Neuron (in vitro differentiated cells): ENCODE data around the gene SLC12A5.
"Not testable (repeated sequence)": the region's sequence is repeated elsewhere in the genome, so short reads cannot be mapped to it uniquely, and the experiment has no call there.

Source experiments
- H2AFZ ChIP-seq: one replicate; pipeline ENCODE4 v1.6.1; 2013; ENCODE audit warnings: low read depth, mild to moderate bottlenecking, inconsistent platforms, low read length, moderate library complexity
- H3K27me3 ChIP-seq: one replicate; pipeline ENCODE4 v1.6.1; 2013; ENCODE audit warnings: low read length; ENCODE audit not compliant: insufficient read depth
- H3K36me3 ChIP-seq: one replicate; pipeline ENCODE4 v1.6.1; 2013; ENCODE audit warnings: low read length; ENCODE audit not compliant: insufficient read depth
- H3K4me1 ChIP-seq: one replicate; pipeline ENCODE4 v1.6.1; 2013; ENCODE audit warnings: low read length; ENCODE audit not compliant: insufficient read depth
- H3K4me3 ChIP-seq: 2 replicates; pipeline ENCODE4 v1.5.1; 2013; ENCODE audit warnings: mild to moderate bottlenecking, low read length, moderate library complexity
- H3K9me3 ChIP-seq: one replicate; pipeline ENCODE4 v1.6.1; 2013; ENCODE audit warnings: low read length

The SLC12A5 gene

GRCh38 chr20:46028772-46029371 lies at the start of gene SLC12A5:
Gene SLC12A5, plus strand, starts transcription at chr20:46029215. Its CDS starts 130 bp downstream, at chr20:46029345.
- H3K36me3 ChIP-seq: no peaks in the 10 kb centered on the region
- H3K9me3 ChIP-seq: no peaks in the 10 kb centered on the region
- peaks cover 33% of the 10 kb centered on the region for H3K27me3 ChIP-seq
- H3K4me3 ChIP-seq: peak within 1 kb of the TSS; percentile 5
- H3K4me1 ChIP-seq: peaks cover 27% of the 10 kb centered on the region
- H2AFZ ChIP-seq: no peak within 1 kb of the TSS

GRCh38 chr20:45981261-45981660 lies 47.8 kb upstream of the SLC12A5 start:
- Histone ChIP-seq H3K9me3 (no peaks in the 10 kb centered on the region), H3K4me3 (no peak overlapping the region), H3K36me3 (no peaks in the 10 kb centered on the region), H3K27me3 (peaks cover 2% of the 10 kb centered on the region), H3K4me1 (no peaks in the 10 kb centered on the region), H2AFZ (no peak overlapping the region)

- no peaks in the 10 kb centered on the region for H3K9me3 ChIP-seq
- no peaks in the 10 kb centered on the region for H3K36me3 ChIP-seq
- H3K4me1 ChIP-seq: no peaks in the 10 kb centered on the region
- no peak overlapping the region for H3K4me3 ChIP-seq
- no peak overlapping the region for H2AFZ ChIP-seq
- H3K27me3 ChIP-seq: peaks cover 2% of the 10 kb centered on the region
Measured at GRCh38 chr20:45983279-45983743, 45.7 kb upstream of the SLC12A5 start.

DNA sequence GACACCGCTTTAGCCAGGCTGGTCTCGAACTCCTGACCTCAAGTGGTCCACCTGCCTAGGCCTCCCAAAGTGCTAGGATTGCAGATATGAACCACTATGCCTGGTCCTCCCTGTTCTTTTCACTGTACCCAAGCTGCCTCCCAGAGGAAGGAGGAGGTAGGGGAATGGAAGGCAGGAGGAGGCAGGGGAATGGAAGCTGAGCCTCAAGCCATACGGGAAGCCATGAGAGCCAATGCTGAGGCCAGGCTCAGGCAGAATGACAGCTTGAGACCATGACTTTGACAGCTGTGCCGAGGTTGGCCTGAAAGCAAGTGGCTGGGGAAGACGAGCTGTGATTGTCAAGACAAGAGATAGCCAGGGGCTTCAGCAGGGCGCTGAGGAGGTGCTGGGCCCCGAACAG lies 43.4 kb upstream of the SLC12A5 start:
- H2AFZ ChIP-seq: no peak overlapping the region
- H3K36me3 ChIP-seq: no peaks in the 10 kb centered on the region
- no peaks in the 10 kb centered on the region for H3K4me1 ChIP-seq
- H3K9me3 ChIP-seq: no peaks in the 10 kb centered on the region
- H3K4me3 ChIP-seq: no peak overlapping the region
- peaks cover 2% of the 10 kb centered on the region for H3K27me3 ChIP-seq

DNA sequence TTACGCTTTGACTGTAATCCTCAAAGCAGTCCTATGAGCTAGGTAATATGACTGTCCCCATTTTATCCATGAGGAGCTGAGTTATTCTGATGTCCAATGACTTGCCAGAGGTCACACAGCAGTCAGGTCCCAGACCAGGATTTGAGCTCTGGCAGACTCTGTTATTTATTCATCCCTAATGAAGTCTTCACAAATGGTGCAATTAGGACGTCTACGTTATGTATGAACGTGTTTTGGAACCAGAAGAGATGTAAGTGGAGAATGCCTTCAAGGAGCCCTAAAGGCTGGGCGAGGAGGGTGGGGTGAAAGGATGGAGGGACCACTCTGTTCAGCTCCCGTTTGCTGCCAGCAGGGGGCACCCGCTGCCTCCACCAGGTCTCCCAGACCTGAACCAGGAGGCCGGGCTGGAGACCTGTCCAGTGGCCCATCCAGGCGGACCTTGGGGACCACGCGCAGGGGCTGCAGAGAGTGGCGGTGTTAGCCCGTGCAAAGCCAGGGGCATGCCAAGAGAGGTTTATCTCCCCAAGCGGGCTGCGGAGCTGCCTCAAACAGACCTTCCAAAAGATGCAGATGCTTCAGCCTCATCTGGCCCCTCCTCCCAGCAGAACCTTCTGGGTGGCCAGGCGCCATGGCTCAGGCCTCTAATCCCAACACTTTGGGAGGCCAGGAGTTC lies 41.8 kb upstream of the SLC12A5 start:
- Histone ChIP-seq H2AFZ (no peak overlapping the region), H3K27me3 (peaks cover 2% of the 10 kb centered on the region), H3K9me3 (no peaks in the 10 kb centered on the region), H3K4me3 (no peak overlapping the region), H3K4me1 (no peaks in the 10 kb centered on the region), H3K36me3 (no peaks in the 10 kb centered on the region)

DNA sequence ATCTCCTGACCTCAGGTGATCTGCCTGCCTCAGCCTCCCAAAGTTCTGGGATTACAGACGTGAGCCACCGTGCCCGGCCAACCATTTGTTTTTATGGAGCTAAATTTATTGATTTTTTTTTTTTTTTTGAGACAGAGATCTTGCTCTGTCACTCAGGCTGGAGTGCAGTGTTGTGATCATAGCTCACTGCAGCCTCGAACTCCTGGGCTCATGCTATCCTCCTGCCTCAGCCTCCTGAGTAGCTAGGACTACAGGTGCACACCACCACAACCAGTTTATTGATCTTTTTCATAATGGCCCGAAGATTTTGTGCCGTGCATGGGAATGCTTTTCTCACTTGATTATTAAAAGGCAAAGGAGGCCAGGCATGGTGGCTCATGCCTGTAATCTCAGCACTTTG lies 40.2 kb upstream of the SLC12A5 start:
- not testable (repeated sequence) for H3K9me3 ChIP-seq, H3K36me3 ChIP-seq, H2AFZ ChIP-seq, H3K27me3 ChIP-seq, H3K4me3 ChIP-seq, H3K4me1 ChIP-seq

GRCh38 chr20:45991616-45992015 lies 37.4 kb upstream of the SLC12A5 start:
- Histone ChIP-seq H3K9me3 (no peaks in the 10 kb centered on the region), H3K4me1 (no peaks in the 10 kb centered on the region), H2AFZ (no peak overlapping the region), H3K36me3 (no peaks in the 10 kb centered on the region), H3K4me3 (no peak overlapping the region), H3K27me3 (no peaks in the 10 kb centered on the region)

- no peaks in the 10 kb centered on the region for H3K36me3 ChIP-seq
- no peaks in the 10 kb centered on the region for H3K9me3 ChIP-seq
- H3K4me3 ChIP-seq: no peak overlapping the region
- H2AFZ ChIP-seq: no peak overlapping the region
- no peaks in the 10 kb centered on the region for H3K4me1 ChIP-seq
- H3K27me3 ChIP-seq: peaks cover 10% of the 10 kb centered on the region
Measured at GRCh38 chr20:45993197-45993951, 35.6 kb upstream of the SLC12A5 start.

DNA sequence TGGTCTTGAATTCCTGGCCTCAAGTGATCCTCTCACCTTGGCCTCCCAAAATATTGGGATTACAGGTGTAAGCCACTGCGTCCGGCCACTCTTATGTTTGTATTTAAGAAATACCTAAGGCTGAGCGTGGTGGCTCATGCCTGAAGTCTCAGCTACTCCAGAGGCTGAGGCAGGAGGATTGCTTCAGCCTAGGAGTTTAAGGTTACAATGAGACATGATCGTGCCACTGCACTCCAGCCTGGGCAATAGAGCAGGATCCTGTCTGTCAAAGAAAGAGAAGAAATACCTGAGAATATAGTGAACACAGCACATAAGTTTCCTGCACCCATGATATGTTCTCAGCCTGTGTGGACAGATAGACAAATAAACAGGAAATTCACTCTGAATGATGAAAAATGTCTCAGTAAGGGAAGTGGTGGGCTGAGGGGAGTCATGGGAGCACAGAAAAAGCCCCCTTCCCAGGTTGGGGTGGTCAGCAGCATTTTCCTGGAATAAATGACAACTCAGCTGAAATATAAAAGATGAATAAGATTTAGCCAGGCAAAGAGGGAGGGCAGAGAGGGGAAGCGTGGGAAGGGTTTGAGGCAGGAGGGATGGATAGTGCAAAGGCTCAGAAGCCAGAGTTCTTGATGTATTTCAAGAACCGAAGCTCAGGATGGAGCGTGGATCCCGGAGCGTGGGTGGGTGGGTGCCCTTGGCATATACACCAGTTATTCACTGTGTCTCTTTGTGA lies 34.1 kb upstream of the SLC12A5 start:
- H3K4me3 ChIP-seq: no peak overlapping the region
- H3K4me1 ChIP-seq: no peaks in the 10 kb centered on the region
- no peaks in the 10 kb centered on the region for H3K9me3 ChIP-seq
- H2AFZ ChIP-seq: no peak overlapping the region
- H3K27me3 ChIP-seq: peaks cover 17% of the 10 kb centered on the region
- no peaks in the 10 kb centered on the region for H3K36me3 ChIP-seq

DNA sequence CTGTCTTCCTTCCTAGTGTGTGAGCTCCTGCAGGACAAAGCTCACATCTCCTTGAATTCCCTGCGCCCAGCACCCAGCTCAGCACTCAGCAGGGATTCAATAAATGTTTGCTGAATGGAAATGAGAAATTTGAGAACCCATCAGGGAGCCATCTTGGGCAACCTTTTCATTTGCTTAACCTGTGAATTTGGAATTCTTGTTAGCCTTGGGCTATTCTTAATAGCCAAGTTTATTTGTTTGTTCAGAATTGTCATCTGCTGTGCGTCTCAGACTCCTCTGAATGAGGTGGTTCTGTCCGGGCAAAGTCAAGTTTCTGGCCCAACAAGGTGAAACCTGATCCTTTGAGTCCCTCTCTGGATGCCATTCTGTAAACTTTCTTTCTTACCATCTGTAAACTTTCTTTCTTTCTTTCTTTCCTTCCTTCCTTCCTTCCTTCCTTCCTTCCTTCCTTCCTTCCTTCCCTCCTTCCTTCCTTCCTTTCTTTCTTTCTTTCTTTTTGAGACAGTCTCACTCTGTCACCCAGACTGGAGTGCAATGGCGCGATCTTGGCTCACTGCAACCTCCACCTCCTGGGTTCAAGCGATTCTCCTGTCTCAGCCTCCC lies 33.4 kb upstream of the SLC12A5 start:
- not testable (repeated sequence) for H3K36me3 ChIP-seq, H2AFZ ChIP-seq, H3K4me3 ChIP-seq, H3K9me3 ChIP-seq, H3K4me1 ChIP-seq
- H3K27me3 ChIP-seq: peaks cover 17% of the 10 kb centered on the region

GRCh38 chr20:45997187-45997586 lies 31.8 kb upstream of the SLC12A5 start:
- peaks cover 17% of the 10 kb centered on the region for H3K27me3 ChIP-seq
- peaks cover 5% of the 10 kb centered on the region for H3K4me1 ChIP-seq
- no peak overlapping the region for H3K4me3 ChIP-seq
- H3K36me3 ChIP-seq: no peaks in the 10 kb centered on the region
- no peak overlapping the region for H2AFZ ChIP-seq
- no peaks in the 10 kb centered on the region for H3K9me3 ChIP-seq

GRCh38 chr20:45998337-45998736 lies 30.7 kb upstream of the SLC12A5 start:
- Histone ChIP-seq H3K4me3 (no peak overlapping the region), H3K36me3 (no peaks in the 10 kb centered on the region), H3K4me1 (peaks cover 5% of the 10 kb centered on the region), H2AFZ (no peak overlapping the region), H3K9me3 (no peaks in the 10 kb centered on the region), H3K27me3 (peaks cover 17% of the 10 kb centered on the region)
